HS-5 (cell line): Measurements from ENCODE around the gene ZNF521.

Source experiments
- DNase-seq: peaks from one replicate; pipeline ENCODE4 v3.0.0-alpha.2; 2012; ENCODE audit warnings: low read depth

Gene ZNF521

GRCh38 chr18:25335676-25336075 is 16.3 kb downstream of the ZNF521 start:
- DNase-seq, result no peak

GRCh38 chr18:25335062-25335461 is 16.9 kb downstream of the ZNF521 start:
- DNase-seq, result no peak

GRCh38 chr18:25334588-25334987 is 17.4 kb downstream of the ZNF521 start:
- no peak for DNase-seq

GRCh38 chr18:25332002-25332401 is 20.0 kb downstream of the ZNF521 start:
- no peak for DNase-seq

- DNase-seq, result no peak
Measured at GRCh38 chr18:25329783-25330182, 22.2 kb downstream of the ZNF521 start.

- no peak for DNase-seq
Measured at GRCh38 chr18:25327584-25327983, 24.4 kb downstream of the ZNF521 start.

- no peak for DNase-seq
Measured at GRCh38 chr18:25326361-25326952, 25.5 kb downstream of the ZNF521 start.

GRCh38 chr18:25322806-25323205 is 29.2 kb downstream of the ZNF521 start:
- DNase-seq, result no peak

- no peak for DNase-seq
Measured at GRCh38 chr18:25316381-25317018, 35.5 kb downstream of the ZNF521 start.

- DNase-seq, result no peak
Measured at GRCh38 chr18:25314838-25315190, 37.2 kb downstream of the ZNF521 start.

- DNase-seq, result no peak
Measured at GRCh38 chr18:25314151-25314837, 37.7 kb downstream of the ZNF521 start.

GRCh38 chr18:25313268-25313667 is 38.7 kb downstream of the ZNF521 start:
- no peak for DNase-seq

- peak; percentile 50 for DNase-seq
Measured at GRCh38 chr18:25310045-25310444, 41.9 kb downstream of the ZNF521 start.

- no peak for DNase-seq
Measured at GRCh38 chr18:25308381-25308780, 43.6 kb downstream of the ZNF521 start.

GRCh38 chr18:25307192-25307591 is 44.8 kb downstream of the ZNF521 start:
- no peak for DNase-seq

- DNase-seq, result no peak
Measured at GRCh38 chr18:25306671-25307070, 45.3 kb downstream of the ZNF521 start.

GRCh38 chr18:25305584-25305983 is 46.4 kb downstream of the ZNF521 start:
- DNase-seq, result no peak

GRCh38 chr18:25300492-25300891 is 51.5 kb downstream of the ZNF521 start:
- DNase-seq, result no peak

GRCh38 chr18:25299426-25300300 is 52.3 kb downstream of the ZNF521 start:
- peak; percentile 41 for DNase-seq

- peak; percentile 85 for DNase-seq
Measured at GRCh38 chr18:25298853-25299274, 53.1 kb downstream of the ZNF521 start.

- DNase-seq, result no peak
Measured at GRCh38 chr18:25295624-25296138, 56.3 kb downstream of the ZNF521 start.

GRCh38 chr18:25291150-25291549 is 60.8 kb downstream of the ZNF521 start:
- DNase-seq, result no peak
